H1 (cell line): ENCODE data around the gene FXN. TPM values are rescaled to one million over a fixed set of nuclear protein-coding genes. Genes with fewer than 3 reads are reported as not detected.

Experiments
- CTCF ChIA-PET: fragments of 300-600 bp; sonication (Branson Sonifier 250); formaldehyde crosslinking; loops from one replicate; lab custom pipeline; 2021; ENCODE audit not compliant: partially characterized antibody; lab: Charles Lee
- POLR2A ChIA-PET: fragments of 300-600 bp; sonication (Branson Sonifier 250); formaldehyde crosslinking; loops from one replicate; lab custom pipeline; 2021; ENCODE audit warnings: inconsistent platforms; ENCODE audit not compliant: partially characterized antibody; lab: Charles Lee
- DNase-seq, 2 experiments: peaks; one replicate each; pipeline versions ENCODE4 v3.0.0 to v3.0.0-alpha.2; 2010 to 2022; ENCODE audit warnings: low spot score in 2 of 2, low read depth in 1 of 2, mixed read lengths in 1 of 2
- FAIRE-seq: peaks from 2 replicates; lab custom pipeline; 2011; peaks lifted over from hg19 to GRCh38; lab: Jason Lieb, UNC
- H2AFZ ChIP-seq: 2 replicates; pipeline ENCODE4 v1.8.1; 2012; ENCODE audit warnings: low read length, inconsistent platforms
- H2AK5ac ChIP-seq: 2 replicates; pipeline ENCODE4 v1.6.1; 2013; ENCODE audit warnings: low read depth, low read length
- H2BK120ac ChIP-seq: replicated peaks from 2 replicates; pipeline ENCODE3; 2013; ENCODE audit warnings: low read depth, low read length, inconsistent platforms
- H2BK12ac ChIP-seq: 2 replicates; pipeline ENCODE4 v1.6.1; 2013; ENCODE audit warnings: low read depth, low read length
- H2BK15ac ChIP-seq: 2 replicates; pipeline ENCODE4 v1.6.1; 2013; ENCODE audit warnings: low read length
- H2BK20ac ChIP-seq: 2 replicates; pipeline ENCODE4 v1.6.1; 2013; ENCODE audit warnings: low read length
- H2BK5ac ChIP-seq: 2 replicates; pipeline ENCODE4 v1.6.1; 2013; ENCODE audit warnings: low read depth, low read length
- H3K14ac ChIP-seq: 2 replicates; pipeline ENCODE4 v1.6.1; 2013; ENCODE audit warnings: inconsistent platforms; ENCODE audit not compliant: insufficient read length
- H3K18ac ChIP-seq: 2 replicates; pipeline ENCODE4 v1.6.1; 2013; ENCODE audit warnings: low read length; ENCODE audit errors: extremely low read depth
- H3K23ac ChIP-seq: 2 replicates; pipeline ENCODE4 v1.6.1; 2013; ENCODE audit warnings: inconsistent platforms; ENCODE audit not compliant: insufficient read length
- H3K23me2 ChIP-seq: 2 replicates; pipeline ENCODE4 v1.6.1; 2013; ENCODE audit warnings: low read depth, low read length
- H3K27ac ChIP-seq: 2 replicates; pipeline ENCODE4 v1.6.1; 2011; ENCODE audit warnings: low read depth, low read length, inconsistent platforms
- H3K27me3 ChIP-seq, 4 experiments: replicated peaks in 1 of 4; 1 replicate in 1 of 4; 2 replicates in 3 of 4; pipeline versions ENCODE4 v1.6.1 to v1.8.1; 2011 to 2013; ENCODE audit warnings: low read length in 3 of 4, mild to moderate bottlenecking in 3 of 4, inconsistent platforms in 2 of 4, mixed read lengths in 2 of 4, moderate library complexity in 1 of 4; ENCODE audit not compliant: control insufficient read depth in 3 of 4, insufficient read depth in 3 of 4; ENCODE audit errors: extremely low read depth in 1 of 4
- H3K36me3 ChIP-seq, 4 experiments: 2 replicates each; pipeline versions ENCODE4 v1.6.1 to v1.8.1; 2011 to 2013; ENCODE audit warnings: mild to moderate bottlenecking in 4 of 4, low read length in 3 of 4, moderate library complexity in 2 of 4, control low read depth in 1 of 4, inconsistent platforms in 1 of 4; ENCODE audit not compliant: insufficient read depth in 4 of 4, control insufficient read depth in 2 of 4
- H3K4ac ChIP-seq: replicated peaks from 2 replicates; pipeline ENCODE3; 2013; ENCODE audit warnings: low read length, low read depth, mixed read lengths, inconsistent platforms; ENCODE audit not compliant: insufficient read length
- H3K4me1 ChIP-seq, 4 experiments: replicated peaks in 1 of 4; 1 replicate in 1 of 4; 2 replicates in 3 of 4; pipeline versions ENCODE4 v1.6.1 to v1.8.1; 2011 to 2013; ENCODE audit warnings: low read length in 3 of 4, inconsistent platforms in 2 of 4, mixed read lengths in 1 of 4; ENCODE audit not compliant: insufficient read depth in 4 of 4, control insufficient read depth in 3 of 4
- H3K4me2 ChIP-seq, 2 experiments: 2 replicates each; pipeline versions ENCODE4 v1.6.1 to v1.8.1; 2011 to 2013; ENCODE audit warnings: low read depth in 2 of 2, low read length in 2 of 2, control low read depth in 1 of 2, inconsistent platforms in 1 of 2, mild to moderate bottlenecking in 1 of 2; ENCODE audit not compliant: insufficient read depth in 1 of 2
- H3K4me3 ChIP-seq, 4 experiments: fragments of 200-600, 300-600 bp in 1 of 4; sonication (generic), shearing (Covaris generic), sonication (Bioruptor Twin) in 1 of 4; 2 replicates each; pipeline versions ENCODE4 v1.5.1 to v1.8.1; 2011 to 2016; ENCODE audit warnings: low read length in 4 of 4, low read depth in 3 of 4, control low read depth in 2 of 4, inconsistent platforms in 2 of 4, mild to moderate bottlenecking in 2 of 4, mixed read lengths in 1 of 4, moderate library complexity in 1 of 4; ENCODE audit not compliant: insufficient read depth in 2 of 4; ENCODE audit errors: extremely low read depth in 1 of 4
- H3K56ac ChIP-seq: replicated peaks from 2 replicates; pipeline ENCODE3; 2013; ENCODE audit warnings: low read depth, mild to moderate bottlenecking, mixed read lengths, low read length, inconsistent platforms; ENCODE audit not compliant: insufficient read length
- H3K79me1 ChIP-seq: 2 replicates; pipeline ENCODE4 v1.6.1; 2013; ENCODE audit warnings: low read depth, low read length, control low read depth
- H3K79me2 ChIP-seq, 2 experiments: 2 replicates each; pipeline versions ENCODE4 v1.6.1 to v1.8.1; 2012 to 2013; ENCODE audit warnings: low read length in 2 of 2, mild to moderate bottlenecking in 2 of 2, inconsistent platforms in 1 of 2; ENCODE audit not compliant: insufficient read depth in 2 of 2, control insufficient read depth in 1 of 2
- H3K9ac ChIP-seq, 4 experiments: replicated peaks in 1 of 4; 1 replicate in 1 of 4; 2 replicates in 3 of 4; pipeline versions ENCODE4 v1.6.1 to v1.8.1; 2011 to 2013; ENCODE audit warnings: low read depth in 3 of 4, low read length in 3 of 4, control low read depth in 2 of 4, mild to moderate bottlenecking in 2 of 4, moderate library complexity in 2 of 4, inconsistent platforms in 1 of 4; ENCODE audit errors: extremely low read depth in 1 of 4
- H3K9me3 ChIP-seq, 2 experiments: 2 replicates each; pipeline versions ENCODE4 v1.6.1 to v1.8.1; 2012 to 2013; ENCODE audit warnings: mild to moderate bottlenecking in 2 of 2, moderate library complexity in 2 of 2, control low read depth in 1 of 2, inconsistent platforms in 1 of 2, low read depth in 1 of 2, low read length in 1 of 2, mixed read lengths in 1 of 2; ENCODE audit not compliant: insufficient read depth in 2 of 2
- H4K20me1 ChIP-seq, 2 experiments: replicated peaks in 1 of 2; 2 replicates each; pipeline versions ENCODE3 to v1.8.1; 2011 to 2013; ENCODE audit warnings: inconsistent platforms in 2 of 2, low read length in 2 of 2, mild to moderate bottlenecking in 1 of 2; ENCODE audit not compliant: insufficient read depth in 2 of 2, control insufficient read depth in 1 of 2
- H4K5ac ChIP-seq: 2 replicates; pipeline ENCODE4 v1.6.1; 2013; ENCODE audit warnings: low read length, low read depth, mixed read lengths, inconsistent platforms; ENCODE audit not compliant: insufficient read length
- H4K8ac ChIP-seq: 2 replicates; pipeline ENCODE4 v1.8.0; 2013; ENCODE audit warnings: mild to moderate bottlenecking, moderate library complexity, low read length, inconsistent platforms; ENCODE audit not compliant: insufficient read depth; ENCODE audit errors: extremely low read depth
- H4K91ac ChIP-seq: replicated peaks from 2 replicates; pipeline ENCODE3; 2013; ENCODE audit warnings: low read length, mixed read lengths, inconsistent platforms; ENCODE audit not compliant: insufficient read length
- BRCA1 ChIP-seq: IDR thresholded peaks from 2 replicates; pipeline ENCODE4 v1.6.1; 2012; ENCODE audit warnings: low read depth, low read length, improper control_type of control experiment
- CHD1 ChIP-seq: IDR thresholded peaks from 2 replicates; pipeline ENCODE4 v1.6.1; 2012; ENCODE audit warnings: low read depth, low read length, improper control_type of control experiment
- EP300 ChIP-seq, 2 experiments: IDR thresholded peaks; 1 replicate in 1 of 2; 2 replicates in 1 of 2; pipeline ENCODE4 v1.6.1; 2011 to 2012; ENCODE audit warnings: low read depth in 2 of 2, low read length in 2 of 2, mild to moderate bottlenecking in 2 of 2, borderline replicate concordance in 1 of 2, inconsistent platforms in 1 of 2, moderate library complexity in 1 of 2
- GABPA ChIP-seq: IDR thresholded peaks from 2 replicates; pipeline ENCODE4 v1.6.1; 2011; ENCODE audit warnings: mild to moderate bottlenecking, low read length, moderate library complexity, borderline replicate concordance; ENCODE audit not compliant: insufficient read depth
- HDAC2 ChIP-seq, 2 experiments: fragments of 300-600 bp in 1 of 2; sonication (generic) in 1 of 2; IDR thresholded peaks; 2 replicates each; pipeline ENCODE4 v1.6.1; 2011 to 2012; ENCODE audit warnings: low read depth in 2 of 2, low read length in 2 of 2, mild to moderate bottlenecking in 2 of 2, moderate library complexity in 2 of 2, borderline replicate concordance in 1 of 2, inconsistent platforms in 1 of 2
- JUND ChIP-seq: IDR thresholded peaks from 2 replicates; pipeline ENCODE4 v1.6.1; 2011; ENCODE audit warnings: mild to moderate bottlenecking, improper control_type of control experiment, low read length
- PHF8 ChIP-seq: fragments of 200-600 bp; sonication (generic); conservative IDR thresholded peaks from 2 replicates; pipeline ENCODE4 v1.7.1; 2012; ENCODE audit warnings: low read depth, mild to moderate bottlenecking, inconsistent platforms, low read length, moderate library complexity
- RAD21 ChIP-seq, 2 experiments: IDR thresholded peaks in 1 of 2; conservative IDR thresholded peaks in 1 of 2; 2 replicates each; pipeline ENCODE4 v1.6.1; 2011; ENCODE audit warnings: low read depth in 2 of 2, low read length in 2 of 2, improper control_type of control experiment in 1 of 2, inconsistent platforms in 1 of 2, mild to moderate bottlenecking in 1 of 2, moderate library complexity in 1 of 2
- RFX5 ChIP-seq: IDR thresholded peaks from 2 replicates; pipeline ENCODE4 v1.6.1; 2011; ENCODE audit warnings: low read depth, low read length, improper control_type of control experiment, borderline replicate concordance
- RNF2 ChIP-seq: fragments of 200-900, 300-1000 bp; sonication (generic); IDR thresholded peaks from 2 replicates; pipeline ENCODE4 v1.7.1; 2016; ENCODE audit warnings: borderline replicate concordance, low read depth, mild to moderate bottlenecking, antibody characterized with exemption, low read length; ENCODE audit not compliant: poor library complexity, severe bottlenecking; ENCODE audit errors: missing control alignments
- TCF12 ChIP-seq: IDR thresholded peaks from 2 replicates; pipeline ENCODE4 v1.6.1; 2011; ENCODE audit warnings: low read depth, mild to moderate bottlenecking, low read length
- TEAD4 ChIP-seq: IDR thresholded peaks from 2 replicates; pipeline ENCODE4 v1.6.1; 2012; ENCODE audit warnings: low read depth, low read length, inconsistent platforms, mixed read lengths
- WGBS, 2 experiments: shearing (Covaris generic) in 1 of 2; methylation state at CpG; one replicate each; pipeline versions ENCODE4 v1.1.6 to v1.1.7; 2013 to 2015; ENCODE audit warnings: low lambda C conversion rate in 2 of 2, mixed read lengths in 2 of 2, inconsistent platforms in 1 of 2, low coverage in 1 of 2, missing lambda C conversion rate in 1 of 2; ENCODE audit not compliant: insufficient replicate concordance in 2 of 2, insufficient coverage in 1 of 2, insufficient read length in 1 of 2; ENCODE audit errors: extremely low coverage in 1 of 2, missing lambda C conversion rate in 1 of 2; 5-methylcytosine and 5-hydroxymethylcytosine counted together
- polyA plus RNA-seq, 7 experiments: library from polyadenylated mRNA; depleted of rRNA in 3 of 7; stranded (reverse) in 5 of 7; unstranded in 2 of 7; fragments of >200 nt in 5 of 7; fragments of 200-250 nt in 2 of 7; gene quantifications; 1 replicate in 5 of 7; 2 replicates in 1 of 7; 4 replicates in 1 of 7; pipeline versions ENCODE4 v1.2.1 to v1.2.3, GENCODE V29; 2011 to 2013; ENCODE audit warnings: missing spikeins in 2 of 7, mixed read lengths in 2 of 7
- total RNA-seq: library from RNA; stranded (reverse); fragmentation: NEBNext Ultra II Directional; extraction: Animal tissue kit (Norgen Biotek cat#: 25700); gene quantifications from 2 replicates; pipeline ENCODE4 v1.2.1, GENCODE V29; 2021

Gene FXN
- total and polyA plus RNA-seq, 2 of the 8 experiments (the other 6 are each of a cell fraction or from before 2014, with no cell fraction given) = 34.2 to 37.5 TPM

DNA sequence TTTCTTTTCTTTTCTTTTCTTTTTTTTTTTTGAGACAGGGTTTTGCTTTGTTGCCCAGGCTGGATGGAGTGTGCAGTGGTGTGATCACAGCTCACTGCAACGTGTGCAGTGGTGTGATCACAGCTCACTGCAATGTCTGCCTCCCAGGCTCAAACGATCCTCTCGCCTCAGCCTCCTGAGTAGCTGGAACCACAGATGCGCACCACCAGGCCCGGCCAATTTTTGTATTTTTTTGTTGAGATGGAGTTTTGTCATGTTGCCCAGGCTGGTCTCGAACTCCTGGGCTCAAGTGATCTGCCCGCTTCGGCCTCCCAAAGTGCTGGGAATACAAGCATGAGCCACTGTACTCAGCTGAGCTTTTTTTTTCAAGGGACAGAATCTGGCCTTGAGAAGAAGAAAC lies 101.8 kb downstream of the FXN start:
- no peak overlapping the region for H3K14ac ChIP-seq
- H4K5ac ChIP-seq = no peak overlapping the region
- no peak overlapping the region for H2BK12ac ChIP-seq
- H3K36me3 ChIP-seq = peaks cover 0 to 13% (median 5%) of the 10 kb centered on the region in 4 experiments; a peak in 5 of 8 replicates
- no peak overlapping the region for H2BK120ac ChIP-seq
- whole genome bisulfite sequencing, 2 experiments = 93% methylated on average over 8 of the region's 8 CpGs; no CpG with 5 or more reads in 1 of the 2 experiments
- peaks cover 16% of the 10 kb centered on the region for H3K79me1 ChIP-seq
- no peaks in the 10 kb centered on the region for H3K23me2 ChIP-seq
- no peaks in the 10 kb centered on the region for H3K27me3 ChIP-seq
- H4K8ac ChIP-seq = no peak overlapping the region
- FAIRE-seq (no peak), DNase-seq (peak in 1 of 2 experiments; percentile 23)
- H3K4me3 ChIP-seq = no peak overlapping the region
- H3K9me3 ChIP-seq = no peaks in the 10 kb centered on the region
- H3K23ac ChIP-seq = no peak overlapping the region
- H2BK15ac ChIP-seq = no peak overlapping the region
- POLR2A ChIA-PET = interaction anchor here (0.6 to 9.4 kb wide), 6 partner anchors 9 to 83 kb away, joined by 3 to 93 read pairs (median 4); no protein-coding TSS in a partner anchor
- H3K4me2 ChIP-seq = no peak overlapping the region
- no peak overlapping the region for H4K91ac ChIP-seq
- peaks cover 0 to 4% (median under 1%) of the 10 kb centered on the region in 4 experiments; a peak in 1 of 7 replicates for H3K4me1 ChIP-seq
- H4K20me1 ChIP-seq = peaks cover 0 to 7% of the 10 kb centered on the region in 2 experiments
- H2BK5ac ChIP-seq = no peak overlapping the region
- H3K9ac ChIP-seq = no peak overlapping the region
- no peak overlapping the region for H3K18ac ChIP-seq
- CTCF ChIA-PET = interaction anchor here (0.9 to 2.4 kb wide), 11 partner anchors 12 to 102 kb away, joined by 3 to 12 read pairs (median 4); partner anchors contain the start of gene FXN
- H3K4ac ChIP-seq = no peak overlapping the region
- H2AFZ ChIP-seq = no peak overlapping the region
- no peak overlapping the region for H3K56ac ChIP-seq
- H2BK20ac ChIP-seq = no peak overlapping the region
- H3K27ac ChIP-seq = no peak overlapping the region
- H2AK5ac ChIP-seq = no peak overlapping the region
- H3K79me2 ChIP-seq = peaks cover 9 to 90% of the 10 kb centered on the region in 2 experiments
- TF ChIP-seq GABPA (no peak), TEAD4 (no peak), TCF12 (no peak), BRCA1 (no peak), EP300 (IDR thresholded peaks at IDR 0.05; ENCODE audit: borderline replicate concordance in 1 of 2, low read depth in 2 of 2, low read length in 2 of 2) (no peak), RFX5 (no peak), HDAC2 (IDR thresholded peaks at IDR 0.05; ENCODE audit: borderline replicate concordance in 1 of 2, low read depth in 2 of 2, low read length in 2 of 2) (no peak), PHF8 (no peak), RNF2 (no peak), RAD21 (IDR thresholded peaks at IDR 0.05 in 1 of 2, conservative IDR thresholded peaks at IDR 0.05 in 1 of 2; ENCODE audit: low read depth in 2 of 2, low read length in 2 of 2) (no peak), JUND (no peak), CHD1 (no peak)
